Activated naive CD8-positive, alpha-beta T cell treated with anti-CD3 and anti-CD28 coated beads, Interleukin-2, amount 50 U/mL, for 16 hours (primary cell): ENCODE data around the gene RTL10.
"Not testable (repeated sequence)": the region's sequence is repeated elsewhere in the genome, so short reads cannot be mapped to it uniquely, and the experiment has no call there.

ENCODE experiments used
- DNase-seq: peaks from one replicate; pipeline ENCODE4 v3.0.0-alpha.2; 2020; ENCODE audit warnings: low read depth, low spot score

Gene RTL10

GRCh38 chr22:19843857-19844376, 10.8 kb downstream of the RTL10 start:
- no peak for DNase-seq

GRCh38 chr22:19843107-19843856, 11.4 kb downstream of the RTL10 start:
- no peak for DNase-seq

GRCh38 chr22:19842393-19843106, 12.1 kb downstream of the RTL10 start:
- no peak for DNase-seq

- DNase-seq = no peak
These were observed 12.9 kb downstream of the RTL10 start for GRCh38 chr22:19841641-19842392.

- no peak for DNase-seq
These were observed 13.6 kb downstream of the RTL10 start for GRCh38 chr22:19840955-19841640.

- no peak for DNase-seq
These were observed 14.6 kb downstream of the RTL10 start for GRCh38 chr22:19840059-19840458.

GRCh38 chr22:19837915-19838314, 16.8 kb downstream of the RTL10 start:
- DNase-seq = no peak

- no peak for DNase-seq
These were observed 18.2 kb downstream of the RTL10 start for GRCh38 chr22:19836512-19836911.

- DNase-seq = no peak
These were observed 20.1 kb downstream of the RTL10 start for GRCh38 chr22:19834599-19834998.

GRCh38 chr22:19833327-19833726, 21.3 kb downstream of the RTL10 start:
- not testable (repeated sequence) for DNase-seq

GRCh38 chr22:19832476-19833108, 22.1 kb downstream of the RTL10 start:
- DNase-seq = no peak

GRCh38 chr22:19831979-19832378, 22.7 kb downstream of the RTL10 start:
- DNase-seq = not testable (repeated sequence)

GRCh38 chr22:19831016-19831415, 23.7 kb downstream of the RTL10 start:
- DNase-seq = no peak

GRCh38 chr22:19828035-19828401, 26.7 kb downstream of the RTL10 start:
- DNase-seq = no peak

- no peak for DNase-seq
These were observed 27.2 kb downstream of the RTL10 start for GRCh38 chr22:19827341-19828034.

GRCh38 chr22:19826619-19826950, 28.1 kb downstream of the RTL10 start:
- no peak for DNase-seq

GRCh38 chr22:19825904-19826618, 28.6 kb downstream of the RTL10 start:
- no peak for DNase-seq

GRCh38 chr22:19824926-19825339, 29.7 kb downstream of the RTL10 start:
- no peak for DNase-seq

GRCh38 chr22:19824212-19824925, 30.3 kb downstream of the RTL10 start:
- DNase-seq = no peak

GRCh38 chr22:19823902-19824211, 30.8 kb downstream of the RTL10 start:
- no peak for DNase-seq
